HG02588 (cell line): ENCODE results near the gene LAMP2.
A peak's percentile ranks its signal among the peaks of the same experiment; 100 is the strongest.
"Not testable (repeated sequence)": the region's sequence is repeated elsewhere in the genome, so short reads cannot be mapped to it uniquely, and the experiment has no call there.

Source experiments
- ATAC-seq: cut with Tn5 transposase; IDR thresholded peaks from one replicate; pipeline ENCODE4 v1.9.1; 2021; ENCODE audit warnings: mild to moderate bottlenecking, moderate library complexity; ENCODE audit not compliant: unreplicated experiment

LAMP2 gene

GRCh38 chrX:120468825-120469525 lies at the start of gene LAMP2:
LAMP2 (minus strand) TSS chrX:120469296; CDS start chrX:120469169, 127 bp downstream.
- peak; percentile 96 for ATAC-seq

GRCh38 chrX:120517936-120518335 lies 48.8 kb upstream of the LAMP2 start:
- no peak for ATAC-seq

GRCh38 chrX:120514236-120514635 lies 45.1 kb upstream of the LAMP2 start:
- no peak for ATAC-seq

DNA sequence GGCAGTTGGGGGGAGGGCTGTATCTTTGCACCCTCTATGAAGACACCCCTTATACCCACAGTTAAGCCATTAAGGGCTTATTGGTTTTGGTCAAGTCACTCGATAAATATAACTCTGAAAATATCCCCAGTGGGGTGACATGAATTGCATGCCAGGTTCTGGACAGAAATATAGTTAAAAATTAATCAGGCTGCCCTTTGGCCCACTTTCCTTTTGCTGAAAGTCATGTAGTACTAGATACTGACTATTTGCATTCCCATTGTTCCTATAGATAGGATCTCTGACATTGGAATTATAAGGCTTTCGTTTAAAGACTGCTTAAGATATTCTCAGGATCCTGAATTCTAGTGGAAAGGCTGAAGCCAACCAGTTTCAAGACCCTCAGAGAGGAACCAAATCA lies 43.5 kb upstream of the LAMP2 start:
- no peak for ATAC-seq

DNA sequence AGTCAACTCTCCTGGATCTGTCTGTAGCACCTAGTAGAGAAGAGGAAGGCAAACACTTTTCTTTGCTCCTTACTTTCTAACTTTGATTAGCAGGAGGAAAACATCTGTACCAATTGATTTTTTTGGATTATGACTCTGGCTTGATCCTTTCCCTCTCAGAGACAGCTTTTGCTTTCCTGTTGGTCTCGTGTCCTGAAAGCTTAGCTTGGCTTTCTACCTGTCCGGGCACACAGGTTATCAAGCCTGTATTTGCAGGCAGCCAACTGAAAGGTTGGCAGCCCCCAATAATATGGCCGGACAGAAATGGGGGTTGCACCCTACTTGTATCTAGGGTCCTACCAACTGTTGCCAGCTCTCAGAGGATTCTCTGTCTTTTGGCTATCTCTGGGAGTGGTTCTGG lies 43.1 kb upstream of the LAMP2 start:
- no peak for ATAC-seq

GRCh38 chrX:120504569-120504968 lies 35.5 kb upstream of the LAMP2 start:
- no peak for ATAC-seq

DNA sequence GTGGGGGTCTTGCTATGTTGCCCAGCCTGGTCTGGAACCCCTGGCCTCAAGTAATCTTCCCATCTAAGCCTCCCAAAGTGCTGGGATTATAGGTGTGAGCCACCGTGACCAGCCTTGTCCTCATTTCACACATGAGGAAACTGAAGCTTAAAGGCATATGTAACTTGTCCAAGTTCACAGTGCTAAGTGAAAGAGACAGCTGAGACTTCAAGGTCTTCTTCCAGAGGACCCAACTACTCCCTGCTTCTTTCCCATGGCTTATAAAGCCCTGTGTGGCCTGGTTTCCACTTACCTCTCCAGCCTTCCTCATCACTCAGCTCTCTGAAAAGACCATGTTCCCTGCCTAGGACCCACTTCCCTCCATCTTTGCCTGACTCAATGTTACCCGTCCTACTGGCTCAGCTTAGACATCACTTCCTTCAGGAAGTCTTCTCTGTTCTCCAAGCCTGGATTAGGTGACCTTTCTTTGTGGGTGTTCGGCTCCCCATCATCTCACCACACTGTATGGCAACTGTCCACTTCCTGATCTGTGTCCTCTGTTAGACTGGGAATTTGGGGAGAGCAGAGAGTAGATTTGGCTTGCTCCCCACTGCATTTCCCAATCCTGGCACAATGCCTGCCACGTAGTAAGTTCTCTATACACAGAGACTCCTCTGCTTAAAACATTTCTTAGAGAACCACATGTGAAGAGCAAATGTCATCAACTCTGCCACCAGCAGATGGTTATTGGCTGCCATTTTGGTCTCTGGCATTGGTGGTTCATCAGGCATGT lies 30.4 kb upstream of the LAMP2 start:
- no peak for ATAC-seq

DNA sequence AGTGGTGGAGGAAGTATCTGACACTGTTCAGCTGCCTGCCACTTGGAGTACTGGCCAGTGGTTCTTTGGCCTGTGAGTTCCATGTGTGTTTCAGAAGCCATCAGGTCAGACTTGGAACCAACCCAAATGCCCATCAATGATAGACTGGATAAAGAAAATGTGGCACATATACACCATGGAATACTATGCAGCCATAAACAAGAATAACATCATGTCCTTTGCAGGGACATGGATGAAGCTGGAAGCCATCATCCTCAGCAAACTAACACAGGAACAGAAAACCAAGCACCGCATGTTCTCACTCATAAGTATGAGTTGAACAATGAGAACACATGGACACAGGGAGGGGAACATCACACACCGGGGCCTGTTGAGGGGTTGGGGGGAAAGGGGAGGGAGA lies 21.0 kb upstream of the LAMP2 start:
- ATAC-seq, result not testable (repeated sequence)

DNA sequence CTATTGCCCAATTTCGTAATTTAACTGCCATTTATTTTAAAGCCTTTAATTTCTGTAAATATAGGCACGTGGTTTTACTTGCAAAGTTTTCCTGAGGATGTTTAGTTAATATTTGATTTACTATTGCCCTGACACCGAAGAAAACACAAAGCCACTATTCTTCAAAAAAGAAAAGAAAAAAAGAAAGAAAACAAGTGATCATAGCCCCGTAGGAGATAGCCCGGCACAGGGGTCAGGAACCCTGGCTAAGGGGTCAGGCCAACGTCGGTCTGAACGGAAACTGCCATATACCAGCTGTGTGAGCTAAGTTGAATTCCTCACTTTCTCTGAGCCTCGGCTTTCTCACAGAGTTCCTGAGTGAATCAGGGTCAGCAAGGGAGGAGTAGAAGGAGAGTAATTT lies 17.7 kb upstream of the LAMP2 start:
- ATAC-seq, result no peak

DNA sequence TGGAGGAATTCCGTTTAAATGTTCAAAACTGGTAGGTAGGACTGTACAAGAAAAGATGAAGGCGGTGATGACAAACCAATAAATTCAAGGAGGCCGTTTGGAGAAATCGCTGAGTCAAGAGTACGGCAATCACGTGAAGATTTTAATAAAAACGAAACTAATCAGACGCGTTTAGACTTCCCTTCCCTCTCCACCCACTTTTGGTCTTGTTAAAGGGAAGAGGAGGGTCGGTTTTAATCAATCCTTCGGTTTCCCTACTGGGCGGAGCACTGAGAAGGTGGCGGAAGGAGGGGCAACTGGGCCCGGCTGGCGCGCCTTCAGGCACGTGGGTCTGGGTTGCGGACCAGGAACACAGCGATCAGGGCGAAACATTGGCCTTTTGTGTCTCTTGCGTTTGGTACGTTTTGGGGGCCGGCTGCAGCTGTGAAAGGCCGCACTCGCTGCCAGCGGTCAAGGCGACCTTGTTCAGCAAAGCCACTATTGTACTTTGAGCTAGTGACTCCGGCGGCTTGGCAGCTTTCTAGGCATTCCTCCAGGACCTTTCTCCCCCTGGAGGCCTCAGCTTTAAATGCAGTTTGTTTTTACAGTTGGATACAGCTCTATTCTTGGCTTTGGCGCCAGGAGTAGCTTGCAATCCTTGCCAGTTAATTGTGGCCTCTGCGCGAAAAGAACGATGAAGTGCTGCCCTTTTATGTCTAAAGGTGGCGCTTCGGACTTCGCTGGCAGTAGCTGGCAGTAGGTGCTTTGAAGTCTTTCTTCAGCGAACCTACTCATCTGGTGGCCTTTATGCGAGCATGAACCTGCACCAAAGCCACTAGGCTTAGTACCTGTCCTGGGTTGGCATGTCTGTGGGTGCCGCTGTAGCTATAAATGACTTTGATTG lies 16.8 kb upstream of the LAMP2 start:
- ATAC-seq, result peak; percentile 81

- no peak for ATAC-seq
Observed at GRCh38 chrX:120485315-120485637, 16.2 kb upstream of the LAMP2 start.

GRCh38 chrX:120477453-120477852 lies 8.4 kb upstream of the LAMP2 start:
- ATAC-seq, result no peak

DNA sequence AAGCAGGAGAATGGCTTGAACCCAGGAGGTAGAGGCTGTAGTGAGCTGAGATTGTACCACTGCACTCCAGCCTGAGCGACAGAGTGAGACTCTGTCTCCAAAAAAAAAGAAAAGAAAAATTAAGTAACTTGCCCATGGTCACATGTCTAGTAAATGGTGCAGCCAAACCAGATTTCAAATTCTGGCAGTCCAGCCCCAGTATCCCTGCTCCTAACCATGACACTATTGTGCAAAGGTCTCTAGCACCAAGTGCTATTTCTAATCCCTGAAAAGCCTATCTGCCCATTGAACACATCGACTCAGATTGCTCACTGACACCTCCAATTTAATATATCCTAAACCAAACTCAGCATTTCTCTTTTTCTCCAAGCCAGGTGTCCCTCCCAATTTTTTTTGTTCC lies 7.6 kb upstream of the LAMP2 start:
- no peak for ATAC-seq

GRCh38 chrX:120475447-120475846 lies 6.4 kb upstream of the LAMP2 start:
- ATAC-seq, result not testable (repeated sequence)

DNA sequence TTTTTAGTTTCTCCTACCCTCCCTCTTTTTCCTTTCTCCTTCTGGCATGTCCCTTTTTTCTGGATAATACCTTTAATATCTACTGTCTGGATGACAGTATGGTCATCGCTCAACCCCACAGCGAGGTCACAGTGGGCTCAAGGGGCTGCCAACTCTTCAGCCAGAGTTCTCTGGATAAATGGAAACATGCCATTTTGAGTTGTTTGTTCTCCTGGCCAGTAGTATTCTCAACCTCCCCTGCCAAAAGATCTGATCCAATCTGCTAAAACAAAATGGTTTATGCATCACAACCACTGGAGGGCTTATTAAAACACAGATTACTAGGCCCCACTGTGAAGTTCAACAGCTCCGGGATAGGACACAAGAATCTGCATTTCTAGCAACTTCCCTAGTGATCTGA lies 5.0 kb upstream of the LAMP2 start:
- ATAC-seq, result no peak

DNA sequence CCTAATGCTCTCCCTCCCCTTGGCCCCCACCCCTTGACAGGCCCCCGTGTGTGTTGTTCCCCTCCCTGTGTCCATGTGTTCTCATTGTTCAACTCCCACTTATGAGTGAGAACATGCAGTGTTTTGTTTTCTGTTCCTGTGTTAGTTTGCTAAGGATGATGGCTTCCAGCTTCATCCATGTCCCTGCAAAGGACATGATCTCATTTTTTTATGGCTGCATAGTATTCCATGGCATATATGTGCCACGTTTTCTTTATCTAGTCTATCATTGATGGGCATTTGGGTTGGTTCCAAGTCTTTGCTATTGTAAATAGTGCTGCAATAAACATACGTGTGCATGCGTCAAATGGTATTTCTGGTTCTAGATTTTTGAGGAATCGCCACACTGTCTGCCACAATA lies 561 bp upstream of the LAMP2 start:
- ATAC-seq, result peak; percentile 4

DNA sequence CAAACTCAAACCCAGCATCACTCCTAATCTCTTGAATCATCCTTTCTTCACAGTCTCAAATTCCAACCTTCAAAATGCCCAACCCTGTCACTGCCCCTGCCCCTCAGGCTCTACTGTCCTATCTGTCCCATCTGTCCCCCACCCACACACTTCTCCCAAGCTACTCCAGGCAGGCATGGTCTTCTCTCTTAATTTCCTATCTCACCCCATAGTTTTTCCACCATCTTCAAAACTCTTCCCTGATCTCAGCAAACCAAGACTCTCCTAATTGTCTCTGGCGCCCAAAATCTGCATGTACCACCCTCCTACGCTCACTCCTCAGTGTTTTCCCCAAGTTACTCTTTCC lies 644 bp downstream of the LAMP2 start:
- ATAC-seq, result no peak

DNA sequence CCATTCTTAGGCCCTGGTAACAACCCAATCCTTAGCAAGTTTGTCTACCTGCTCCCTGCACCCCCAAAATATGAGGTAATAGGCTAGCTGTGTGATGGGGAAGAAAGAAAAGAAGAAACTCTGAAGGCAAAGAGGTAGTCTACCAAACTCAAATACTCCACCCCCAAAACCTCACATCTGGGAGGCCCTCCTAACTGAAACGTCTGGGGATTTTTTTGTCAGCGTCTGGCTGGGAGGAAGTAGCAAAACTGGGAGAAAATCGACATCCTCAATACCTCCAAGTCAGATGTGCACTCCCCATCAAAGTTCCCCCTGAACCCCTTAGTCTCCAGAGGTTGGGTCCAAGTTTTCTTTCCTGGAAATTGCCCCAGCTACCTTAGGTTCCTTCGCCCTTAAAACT lies 1.0 kb downstream of the LAMP2 start:
- ATAC-seq, result no peak

DNA sequence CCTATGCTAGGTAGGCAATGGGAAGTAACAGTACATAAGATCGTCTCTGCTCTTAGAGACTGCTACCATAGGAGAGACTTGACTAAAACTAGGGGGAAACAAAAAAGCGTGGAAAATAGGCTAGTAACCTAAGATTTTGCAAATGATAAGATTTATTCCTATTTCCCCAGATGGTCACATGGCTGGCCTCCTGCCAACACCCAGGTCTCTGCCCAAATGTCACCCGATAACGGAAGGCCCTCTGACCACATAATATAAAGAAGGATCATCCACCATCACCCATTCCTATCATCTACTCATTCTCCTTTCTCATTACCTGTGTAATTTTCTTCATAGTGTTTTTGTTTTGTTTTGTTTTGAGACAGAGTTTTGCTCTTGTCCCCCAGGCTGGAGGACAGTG lies 4.7 kb downstream of the LAMP2 start:
- no peak for ATAC-seq

DNA sequence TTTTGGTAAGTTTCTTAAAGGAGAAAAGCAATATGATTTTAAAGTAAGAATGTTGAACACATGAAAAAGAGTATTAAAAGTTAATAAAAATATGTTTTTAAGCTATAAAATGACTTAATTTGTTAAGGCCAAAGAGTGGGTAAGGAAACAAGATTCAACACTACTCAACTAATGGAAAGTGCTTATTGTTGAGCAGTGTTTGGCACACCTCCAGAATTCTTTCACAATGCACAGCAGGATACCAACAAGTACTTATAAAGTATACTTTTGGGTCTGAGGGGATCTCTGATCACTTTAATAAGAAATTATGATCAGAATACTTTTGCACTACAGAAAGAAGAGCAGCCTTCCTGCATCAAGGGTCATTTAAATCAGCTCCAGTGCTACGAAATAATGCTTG lies 5.9 kb downstream of the LAMP2 start:
- ATAC-seq, result no peak

DNA sequence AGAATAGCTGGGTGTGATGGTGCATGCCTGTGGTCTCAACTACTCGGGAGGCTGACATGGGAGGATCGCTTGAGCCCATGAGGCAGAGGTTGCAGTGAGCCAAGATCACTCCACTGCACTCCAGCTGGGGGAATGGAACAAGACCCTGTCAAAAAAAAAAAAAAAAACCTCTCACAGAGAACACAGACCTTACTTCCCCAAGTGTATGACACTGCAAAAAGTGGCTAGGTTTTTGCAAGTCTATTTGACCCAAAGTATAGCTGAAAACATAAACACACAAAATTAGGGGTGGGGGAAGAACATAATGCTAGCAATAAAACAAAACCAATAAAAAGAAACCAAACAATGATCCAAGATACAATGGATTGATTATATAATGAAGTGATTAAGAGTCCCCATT lies 6.7 kb downstream of the LAMP2 start:
- no peak for ATAC-seq

- ATAC-seq, result no peak
Observed at GRCh38 chrX:120459309-120459708, 9.8 kb downstream of the LAMP2 start.
